ENCODE measurements around the gene RPRML. TPM values are rescaled to one million over a fixed set of nuclear protein-coding genes. Genes with fewer than 3 reads are reported as not detected.
A peak's percentile ranks its signal among the peaks of the same experiment; 100 is the strongest.

RPRML gene
- total RNA-seq, 1 donor from 2014 or later: not detected

DNA sequence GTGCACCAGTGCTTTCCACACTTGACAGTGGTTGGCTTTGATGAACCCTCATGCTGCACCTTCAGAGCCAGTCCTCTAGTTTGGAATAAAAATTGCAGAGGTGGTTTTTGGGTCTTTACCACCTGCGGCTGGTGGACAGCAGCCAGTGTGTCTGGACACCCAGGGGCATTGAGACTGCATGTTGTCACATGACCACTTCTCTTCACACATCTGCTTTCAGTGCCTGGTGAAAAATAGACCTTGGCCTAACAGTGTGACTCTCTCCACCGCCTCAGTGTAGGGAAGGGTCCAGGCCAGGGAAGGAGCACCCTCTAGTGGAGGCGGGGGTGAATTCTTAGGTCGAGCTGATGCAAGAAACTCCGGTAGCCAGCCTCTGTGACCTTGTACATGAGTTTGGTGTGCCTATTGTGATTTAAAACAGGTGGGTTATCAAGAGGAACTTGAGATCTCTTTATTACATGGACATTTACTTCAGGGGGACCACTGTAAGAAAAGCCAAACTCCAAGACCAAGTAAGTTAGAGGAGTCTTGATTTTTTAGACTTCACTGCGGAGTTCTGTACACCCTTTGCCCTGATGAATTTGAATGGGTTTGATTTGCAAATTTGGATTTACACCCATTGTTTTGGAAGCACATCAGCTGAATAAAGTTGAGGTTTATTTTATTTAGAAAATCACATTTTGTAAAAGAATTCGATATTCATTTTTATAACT, 38.2 kb downstream of the RPRML start:
- FAIRE-seq: no peak
- H3K36me3 ChIP-seq (ENCODE audit: control insufficient read depth, insufficient read depth, low read length): peaks cover 18% of the 10 kb centered on the region

DNA sequence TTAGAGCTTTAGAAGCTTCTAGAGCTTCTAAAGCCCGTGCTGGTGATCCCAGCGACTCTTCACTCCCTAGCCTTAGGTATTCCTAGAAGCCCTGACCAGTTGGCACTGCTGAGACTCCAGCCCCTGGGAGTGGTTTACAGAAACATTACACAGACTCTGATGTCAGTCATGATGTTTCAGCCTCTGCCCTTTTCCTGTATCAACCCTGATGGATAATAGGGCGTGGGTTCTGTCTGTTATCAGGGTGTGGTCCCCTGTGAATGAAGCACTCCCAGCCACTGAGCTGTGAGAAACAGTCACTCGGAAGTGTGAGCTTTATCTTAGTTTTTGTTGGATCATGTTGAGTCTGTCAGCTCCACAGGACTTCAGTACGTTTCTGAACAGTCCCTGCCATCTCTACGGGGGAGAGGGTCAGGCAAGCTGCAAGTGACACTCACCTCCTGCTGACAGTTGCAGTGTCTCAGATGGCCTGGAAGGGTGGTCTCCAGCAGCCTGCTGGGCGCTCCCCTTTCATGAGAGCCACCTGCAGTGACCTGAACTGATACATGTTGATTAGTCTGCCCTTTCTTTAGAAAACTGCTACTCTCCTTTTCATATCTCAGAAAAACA, 43.3 kb downstream of the RPRML start:
- peaks cover 32% of the 10 kb centered on the region for H3K36me3 ChIP-seq (ENCODE audit: control insufficient read depth, insufficient read depth, low read length)
- DNase-seq (ENCODE audit: low read depth): peak; percentile 77
- no peak overlapping the region for H3K4me3 ChIP-seq (ENCODE audit: low read depth, low read length)
- FAIRE-seq: no peak
- TF ChIP-seq, protein P1, sequence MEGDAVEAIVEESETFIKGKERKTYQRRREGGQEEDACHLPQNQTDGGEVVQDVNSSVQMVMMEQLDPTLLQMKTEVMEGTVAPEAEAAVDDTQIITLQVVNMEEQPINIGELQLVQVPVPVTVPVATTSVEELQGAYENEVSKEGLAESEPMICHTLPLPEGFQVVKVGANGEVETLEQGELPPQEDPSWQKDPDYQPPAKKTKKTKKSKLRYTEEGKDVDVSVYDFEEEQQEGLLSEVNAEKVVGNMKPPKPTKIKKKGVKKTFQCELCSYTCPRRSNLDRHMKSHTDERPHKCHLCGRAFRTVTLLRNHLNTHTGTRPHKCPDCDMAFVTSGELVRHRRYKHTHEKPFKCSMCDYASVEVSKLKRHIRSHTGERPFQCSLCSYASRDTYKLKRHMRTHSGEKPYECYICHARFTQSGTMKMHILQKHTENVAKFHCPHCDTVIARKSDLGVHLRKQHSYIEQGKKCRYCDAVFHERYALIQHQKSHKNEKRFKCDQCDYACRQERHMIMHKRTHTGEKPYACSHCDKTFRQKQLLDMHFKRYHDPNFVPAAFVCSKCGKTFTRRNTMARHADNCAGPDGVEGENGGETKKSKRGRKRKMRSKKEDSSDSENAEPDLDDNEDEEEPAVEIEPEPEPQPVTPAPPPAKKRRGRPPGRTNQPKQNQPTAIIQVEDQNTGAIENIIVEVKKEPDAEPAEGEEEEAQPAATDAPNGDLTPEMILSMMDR (IDR thresholded peaks at IDR 0.05; ENCODE audit: insufficient read depth, low read length, severe bottlenecking): no peak
- H3K27me3 ChIP-seq (ENCODE audit: control insufficient read depth, insufficient read depth, low read length): no peaks in the 10 kb centered on the region

More for the DNA sequence above, 38.2 kb downstream of the RPRML start:
- DNase-seq (ENCODE audit: low read depth): peak; percentile 56
- TF ChIP-seq, protein P1 (IDR thresholded peaks at IDR 0.05; ENCODE audit: insufficient read depth, low read length, severe bottlenecking): peak; percentile 87
- Histone ChIP-seq H3K27me3 (ENCODE audit: control insufficient read depth, insufficient read depth, low read length) (no peaks in the 10 kb centered on the region), H3K4me3 (ENCODE audit: low read depth, low read length) (no peak overlapping the region)

DNA sequence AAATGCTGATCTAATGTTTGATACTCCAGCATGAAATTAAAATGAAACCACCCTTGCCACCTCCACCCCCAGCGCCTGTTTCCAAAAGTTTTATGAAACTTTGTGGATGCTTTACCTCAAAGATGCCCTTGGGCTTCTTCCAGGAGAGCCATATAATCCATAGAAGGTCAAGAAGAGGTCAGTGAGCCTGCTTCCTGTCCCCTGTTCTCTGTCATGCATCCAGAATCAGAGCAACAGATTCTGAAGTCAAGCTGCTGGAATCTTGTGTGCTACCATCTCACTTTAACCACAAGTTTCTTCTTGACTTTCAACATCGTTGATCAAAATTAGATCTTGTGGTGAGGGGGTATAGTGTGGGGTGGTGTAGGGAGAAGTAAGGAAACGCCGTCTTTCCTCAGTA, 47.5 kb downstream of the RPRML start:
- DNase-seq (ENCODE audit: low read depth) (no peak), FAIRE-seq (no peak)
- TF ChIP-seq, protein P1 (IDR thresholded peaks at IDR 0.05; ENCODE audit: insufficient read depth, low read length, severe bottlenecking): no peak
- H3K36me3 ChIP-seq (ENCODE audit: control insufficient read depth, insufficient read depth, low read length): peaks cover 16% of the 10 kb centered on the region
- no peak overlapping the region for H3K4me3 ChIP-seq (ENCODE audit: low read depth, low read length)
- H3K27me3 ChIP-seq (ENCODE audit: control insufficient read depth, insufficient read depth, low read length): no peaks in the 10 kb centered on the region

GRCh38 chr17:46930051-46930450, 49.0 kb downstream of the RPRML start:
- no peak for DNase-seq (ENCODE audit: low read depth)
- Histone ChIP-seq H3K36me3 (ENCODE audit: control insufficient read depth, insufficient read depth, low read length) (peaks cover 16% of the 10 kb centered on the region), H3K4me3 (ENCODE audit: low read depth, low read length) (no peak overlapping the region), H3K27me3 (ENCODE audit: control insufficient read depth, insufficient read depth, low read length) (no peaks in the 10 kb centered on the region)
- FAIRE-seq: no peak
- TF ChIP-seq, protein P1 (IDR thresholded peaks at IDR 0.05; ENCODE audit: insufficient read depth, low read length, severe bottlenecking): no peak

GRCh38 chr17:46929413-46929812, 49.6 kb downstream of the RPRML start:
- Histone ChIP-seq H3K27me3 (ENCODE audit: control insufficient read depth, insufficient read depth, low read length) (no peaks in the 10 kb centered on the region), H3K36me3 (ENCODE audit: control insufficient read depth, insufficient read depth, low read length) (peaks cover 11% of the 10 kb centered on the region), H3K4me3 (ENCODE audit: low read depth, low read length) (no peak overlapping the region)
- TF ChIP-seq, protein P1 (IDR thresholded peaks at IDR 0.05; ENCODE audit: insufficient read depth, low read length, severe bottlenecking): no peak
- FAIRE-seq: no peak
- DNase-seq (ENCODE audit: low read depth): peak; percentile 94
